H1 (cell line): Measurements from ENCODE around the gene ZBTB43. TPM values are rescaled to one million over a fixed set of nuclear protein-coding genes. Genes with fewer than 3 reads are reported as not detected.

Experiments
- CTCF ChIA-PET: fragments of 300-600 bp; sonication (Branson Sonifier 250); formaldehyde crosslinking; loops from one replicate; lab custom pipeline; 2021; ENCODE audit not compliant: partially characterized antibody; lab: Charles Lee
- POLR2A ChIA-PET: fragments of 300-600 bp; sonication (Branson Sonifier 250); formaldehyde crosslinking; loops from one replicate; lab custom pipeline; 2021; ENCODE audit warnings: inconsistent platforms; ENCODE audit not compliant: partially characterized antibody; lab: Charles Lee
- DNase-seq, 2 experiments: peaks; one replicate each; pipeline versions ENCODE4 v3.0.0 to v3.0.0-alpha.2; 2010 to 2022; ENCODE audit warnings: low spot score in 2 of 2, low read depth in 1 of 2, mixed read lengths in 1 of 2
- FAIRE-seq: peaks from 2 replicates; lab custom pipeline; 2011; peaks lifted over from hg19 to GRCh38; lab: Jason Lieb, UNC
- H2AFZ ChIP-seq: 2 replicates; pipeline ENCODE4 v1.8.1; 2012; ENCODE audit warnings: low read length, inconsistent platforms
- H2AK5ac ChIP-seq: 2 replicates; pipeline ENCODE4 v1.6.1; 2013; ENCODE audit warnings: low read depth, low read length
- H2BK120ac ChIP-seq: replicated peaks from 2 replicates; pipeline ENCODE3; 2013; ENCODE audit warnings: low read depth, low read length, inconsistent platforms
- H2BK12ac ChIP-seq: 2 replicates; pipeline ENCODE4 v1.6.1; 2013; ENCODE audit warnings: low read depth, low read length
- H2BK15ac ChIP-seq: 2 replicates; pipeline ENCODE4 v1.6.1; 2013; ENCODE audit warnings: low read length
- H2BK20ac ChIP-seq: 2 replicates; pipeline ENCODE4 v1.6.1; 2013; ENCODE audit warnings: low read length
- H2BK5ac ChIP-seq: 2 replicates; pipeline ENCODE4 v1.6.1; 2013; ENCODE audit warnings: low read depth, low read length
- H3K14ac ChIP-seq: 2 replicates; pipeline ENCODE4 v1.6.1; 2013; ENCODE audit warnings: inconsistent platforms; ENCODE audit not compliant: insufficient read length
- H3K18ac ChIP-seq: 2 replicates; pipeline ENCODE4 v1.6.1; 2013; ENCODE audit warnings: low read length; ENCODE audit errors: extremely low read depth
- H3K23ac ChIP-seq: 2 replicates; pipeline ENCODE4 v1.6.1; 2013; ENCODE audit warnings: inconsistent platforms; ENCODE audit not compliant: insufficient read length
- H3K23me2 ChIP-seq: 2 replicates; pipeline ENCODE4 v1.6.1; 2013; ENCODE audit warnings: low read depth, low read length
- H3K27ac ChIP-seq: 2 replicates; pipeline ENCODE4 v1.6.1; 2011; ENCODE audit warnings: low read depth, low read length, inconsistent platforms
- H3K27me3 ChIP-seq, 4 experiments: replicated peaks in 1 of 4; 1 replicate in 1 of 4; 2 replicates in 3 of 4; pipeline versions ENCODE4 v1.6.1 to v1.8.1; 2011 to 2013; ENCODE audit warnings: low read length in 3 of 4, mild to moderate bottlenecking in 3 of 4, inconsistent platforms in 2 of 4, mixed read lengths in 2 of 4, moderate library complexity in 1 of 4; ENCODE audit not compliant: control insufficient read depth in 3 of 4, insufficient read depth in 3 of 4; ENCODE audit errors: extremely low read depth in 1 of 4
- H3K36me3 ChIP-seq, 4 experiments: 2 replicates each; pipeline versions ENCODE4 v1.6.1 to v1.8.1; 2011 to 2013; ENCODE audit warnings: mild to moderate bottlenecking in 4 of 4, low read length in 3 of 4, moderate library complexity in 2 of 4, control low read depth in 1 of 4, inconsistent platforms in 1 of 4; ENCODE audit not compliant: insufficient read depth in 4 of 4, control insufficient read depth in 2 of 4
- H3K4ac ChIP-seq: replicated peaks from 2 replicates; pipeline ENCODE3; 2013; ENCODE audit warnings: low read length, low read depth, mixed read lengths, inconsistent platforms; ENCODE audit not compliant: insufficient read length
- H3K4me1 ChIP-seq, 4 experiments: replicated peaks in 1 of 4; 1 replicate in 1 of 4; 2 replicates in 3 of 4; pipeline versions ENCODE4 v1.6.1 to v1.8.1; 2011 to 2013; ENCODE audit warnings: low read length in 3 of 4, inconsistent platforms in 2 of 4, mixed read lengths in 1 of 4; ENCODE audit not compliant: insufficient read depth in 4 of 4, control insufficient read depth in 3 of 4
- H3K4me2 ChIP-seq, 2 experiments: 2 replicates each; pipeline versions ENCODE4 v1.6.1 to v1.8.1; 2011 to 2013; ENCODE audit warnings: low read depth in 2 of 2, low read length in 2 of 2, control low read depth in 1 of 2, inconsistent platforms in 1 of 2, mild to moderate bottlenecking in 1 of 2; ENCODE audit not compliant: insufficient read depth in 1 of 2
- H3K4me3 ChIP-seq, 4 experiments: fragments of 200-600, 300-600 bp in 1 of 4; sonication (generic), shearing (Covaris generic), sonication (Bioruptor Twin) in 1 of 4; 2 replicates each; pipeline versions ENCODE4 v1.5.1 to v1.8.1; 2011 to 2016; ENCODE audit warnings: low read length in 4 of 4, low read depth in 3 of 4, control low read depth in 2 of 4, inconsistent platforms in 2 of 4, mild to moderate bottlenecking in 2 of 4, mixed read lengths in 1 of 4, moderate library complexity in 1 of 4; ENCODE audit not compliant: insufficient read depth in 2 of 4; ENCODE audit errors: extremely low read depth in 1 of 4
- H3K56ac ChIP-seq: replicated peaks from 2 replicates; pipeline ENCODE3; 2013; ENCODE audit warnings: low read depth, mild to moderate bottlenecking, mixed read lengths, low read length, inconsistent platforms; ENCODE audit not compliant: insufficient read length
- H3K79me1 ChIP-seq: 2 replicates; pipeline ENCODE4 v1.6.1; 2013; ENCODE audit warnings: low read depth, low read length, control low read depth
- H3K79me2 ChIP-seq, 2 experiments: 2 replicates each; pipeline versions ENCODE4 v1.6.1 to v1.8.1; 2012 to 2013; ENCODE audit warnings: low read length in 2 of 2, mild to moderate bottlenecking in 2 of 2, inconsistent platforms in 1 of 2; ENCODE audit not compliant: insufficient read depth in 2 of 2, control insufficient read depth in 1 of 2
- H3K9ac ChIP-seq, 4 experiments: replicated peaks in 1 of 4; 1 replicate in 1 of 4; 2 replicates in 3 of 4; pipeline versions ENCODE4 v1.6.1 to v1.8.1; 2011 to 2013; ENCODE audit warnings: low read depth in 3 of 4, low read length in 3 of 4, control low read depth in 2 of 4, mild to moderate bottlenecking in 2 of 4, moderate library complexity in 2 of 4, inconsistent platforms in 1 of 4; ENCODE audit errors: extremely low read depth in 1 of 4
- H3K9me3 ChIP-seq, 2 experiments: 2 replicates each; pipeline versions ENCODE4 v1.6.1 to v1.8.1; 2012 to 2013; ENCODE audit warnings: mild to moderate bottlenecking in 2 of 2, moderate library complexity in 2 of 2, control low read depth in 1 of 2, inconsistent platforms in 1 of 2, low read depth in 1 of 2, low read length in 1 of 2, mixed read lengths in 1 of 2; ENCODE audit not compliant: insufficient read depth in 2 of 2
- H4K20me1 ChIP-seq, 2 experiments: replicated peaks in 1 of 2; 2 replicates each; pipeline versions ENCODE3 to v1.8.1; 2011 to 2013; ENCODE audit warnings: inconsistent platforms in 2 of 2, low read length in 2 of 2, mild to moderate bottlenecking in 1 of 2; ENCODE audit not compliant: insufficient read depth in 2 of 2, control insufficient read depth in 1 of 2
- H4K5ac ChIP-seq: 2 replicates; pipeline ENCODE4 v1.6.1; 2013; ENCODE audit warnings: low read length, low read depth, mixed read lengths, inconsistent platforms; ENCODE audit not compliant: insufficient read length
- H4K8ac ChIP-seq: 2 replicates; pipeline ENCODE4 v1.8.0; 2013; ENCODE audit warnings: mild to moderate bottlenecking, moderate library complexity, low read length, inconsistent platforms; ENCODE audit not compliant: insufficient read depth; ENCODE audit errors: extremely low read depth
- H4K91ac ChIP-seq: replicated peaks from 2 replicates; pipeline ENCODE3; 2013; ENCODE audit warnings: low read length, mixed read lengths, inconsistent platforms; ENCODE audit not compliant: insufficient read length
- MAFK ChIP-seq: IDR thresholded peaks from 2 replicates; pipeline ENCODE4 v1.6.1; 2012; ENCODE audit warnings: low read depth, mild to moderate bottlenecking, improper control_type of control experiment, low read length
- PHF8 ChIP-seq: fragments of 200-600 bp; sonication (generic); conservative IDR thresholded peaks from 2 replicates; pipeline ENCODE4 v1.7.1; 2012; ENCODE audit warnings: low read depth, mild to moderate bottlenecking, inconsistent platforms, low read length, moderate library complexity
- WGBS, 2 experiments: shearing (Covaris generic) in 1 of 2; methylation state at CpG; one replicate each; pipeline versions ENCODE4 v1.1.6 to v1.1.7; 2013 to 2015; ENCODE audit warnings: low lambda C conversion rate in 2 of 2, mixed read lengths in 2 of 2, inconsistent platforms in 1 of 2, low coverage in 1 of 2, missing lambda C conversion rate in 1 of 2; ENCODE audit not compliant: insufficient replicate concordance in 2 of 2, insufficient coverage in 1 of 2, insufficient read length in 1 of 2; ENCODE audit errors: extremely low coverage in 1 of 2, missing lambda C conversion rate in 1 of 2; 5-methylcytosine and 5-hydroxymethylcytosine counted together
- polyA plus RNA-seq, 7 experiments: library from polyadenylated mRNA; depleted of rRNA in 3 of 7; stranded (reverse) in 5 of 7; unstranded in 2 of 7; fragments of >200 nt in 5 of 7; fragments of 200-250 nt in 2 of 7; gene quantifications; 1 replicate in 5 of 7; 2 replicates in 1 of 7; 4 replicates in 1 of 7; pipeline versions ENCODE4 v1.2.1 to v1.2.3, GENCODE V29; 2011 to 2013; ENCODE audit warnings: missing spikeins in 2 of 7, mixed read lengths in 2 of 7
- total RNA-seq: library from RNA; stranded (reverse); fragmentation: NEBNext Ultra II Directional; extraction: Animal tissue kit (Norgen Biotek cat#: 25700); gene quantifications from 2 replicates; pipeline ENCODE4 v1.2.1, GENCODE V29; 2021

Gene ZBTB43
- total and polyA plus RNA-seq, 2 of the 8 experiments (the other 6 are each of a cell fraction or from before 2014, with no cell fraction given), result 4.1 to 16.7 TPM

DNA sequence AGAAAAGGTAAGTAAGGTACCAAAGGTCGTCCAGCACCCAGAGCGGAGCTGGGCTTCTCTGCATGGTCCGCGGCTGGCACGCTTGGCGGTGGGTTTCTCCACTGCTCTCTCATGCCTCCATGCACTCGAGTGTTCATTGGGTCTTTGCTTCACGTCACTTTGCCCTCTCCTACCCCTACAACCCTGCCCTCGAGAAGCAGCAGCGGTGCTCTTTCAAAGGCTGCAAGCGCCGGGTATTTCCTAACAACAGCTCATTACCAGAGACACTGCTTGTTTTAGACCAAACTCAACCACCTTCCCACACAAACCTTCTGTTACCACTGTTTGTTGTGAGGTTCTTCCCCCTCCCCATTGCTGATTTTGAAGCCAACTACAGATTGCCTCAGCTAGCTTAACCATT, 34.1 kb downstream of the ZBTB43 start:
- Histone ChIP-seq H4K5ac (no peak overlapping the region), H3K36me3 (peaks cover 2 to 5% (median 2%) of the 10 kb centered on the region in 4 experiments; a peak in 6 of 8 replicates), H2BK5ac (no peak overlapping the region; the same call in 1 of the 2 replicates), H4K91ac (no peak overlapping the region), H4K20me1 (peaks cover 0 to 8% of the 10 kb centered on the region in 2 experiments), H2AFZ (no peak overlapping the region), H3K27me3 (no peaks in the 10 kb centered on the region), H2BK15ac (no peak overlapping the region), H3K27ac (no peak overlapping the region), H3K18ac (no peak overlapping the region), H3K23ac (no peak overlapping the region), H3K9ac (no peak overlapping the region), H2BK12ac (no peak overlapping the region), H3K79me2 (peaks cover 0 to 10% of the 10 kb centered on the region in 2 experiments; a peak in 1 of 4 replicates), H4K8ac (no peak overlapping the region), H2AK5ac (no peak overlapping the region), H3K79me1 (peaks cover 6% of the 10 kb centered on the region), H2BK120ac (no peak overlapping the region), H3K4ac (no peak overlapping the region), H3K4me1 (no peaks in the 10 kb centered on the region), H2BK20ac (no peak overlapping the region), H3K23me2 (no peaks in the 10 kb centered on the region), H3K14ac (no peak overlapping the region), H3K9me3 (no peaks in the 10 kb centered on the region), H3K56ac (no peak overlapping the region), H3K4me3 (no peak overlapping the region), H3K4me2 (no peak overlapping the region)
- ChIA-PET POLR2A (interaction anchor here (1.1 kb wide), 1 partner anchor 9 kb away, joined by 3 read pairs; no protein-coding TSS in a partner anchor), CTCF (interaction anchor here (0.7 kb wide), 1 partner anchor 136 kb away, joined by 3 read pairs; no protein-coding TSS in a partner anchor)
- WGBS, 2 experiments, result 95% methylated on average over 11 of the region's 12 CpGs; no CpG with 5 or more reads in 1 of the 2 experiments
- DNase-seq (no peak), FAIRE-seq (no peak)
- no peak for TF ChIP-seq PHF8
- no peak for TF ChIP-seq MAFK
